ENCODE measurements around the gene FAM222A.

The FAM222A gene

GRCh38 chr12:109763201-109763841 lies 49.7 kb downstream of the FAM222A start:
- TF ChIP-seq EZH2 (IDR thresholded peaks at IDR 0.05), result no peak
- no peak for TF ChIP-seq FOXP2 (optimal IDR thresholded peaks at IDR 0.05; ENCODE audit: control extremely low read depth, extremely low read length, insufficient read depth)
- TF ChIP-seq POLR2AphosphoS5 (IDR thresholded peaks at IDR 0.05; ENCODE audit: borderline replicate concordance, low read depth, low read length), result no peak
- Histone ChIP-seq H3K27ac (no peak overlapping the region), H3K36me3 (ENCODE audit: insufficient read depth, low read length) (no peaks in the 10 kb centered on the region), H3K9me3 (ENCODE audit: low read depth, low read length) (no peaks in the 10 kb centered on the region), H3K4me3 (no peak overlapping the region), H3K9ac (ENCODE audit: insufficient read length) (no peak overlapping the region)
- DNase-seq (ENCODE audit: low read depth, low spot score), result no peak

- TF ChIP-seq FOXP2 (optimal IDR thresholded peaks at IDR 0.05; ENCODE audit: control extremely low read depth, extremely low read length, insufficient read depth) (no peak), EZH2 (IDR thresholded peaks at IDR 0.05) (no peak), POLR2AphosphoS5 (IDR thresholded peaks at IDR 0.05; ENCODE audit: borderline replicate concordance, low read depth, low read length) (no peak)
- H3K9me3 ChIP-seq (ENCODE audit: low read depth, low read length), result no peaks in the 10 kb centered on the region
- H3K9ac ChIP-seq (ENCODE audit: insufficient read length), result no peak overlapping the region
- no peak overlapping the region for H3K4me3 ChIP-seq
- no peaks in the 10 kb centered on the region for H3K36me3 ChIP-seq (ENCODE audit: insufficient read depth, low read length)
- H3K27ac ChIP-seq, result no peak overlapping the region
- no peak for DNase-seq (ENCODE audit: low read depth, low spot score)
Observed at GRCh38 chr12:109764123-109764522, 50.5 kb downstream of the FAM222A start.

- TF ChIP-seq EZH2 (IDR thresholded peaks at IDR 0.05) (no peak), POLR2AphosphoS5 (IDR thresholded peaks at IDR 0.05; ENCODE audit: borderline replicate concordance, low read depth, low read length) (no peak), FOXP2 (optimal IDR thresholded peaks at IDR 0.05; ENCODE audit: control extremely low read depth, extremely low read length, insufficient read depth) (no peak)
- H3K27ac ChIP-seq, result no peak overlapping the region
- no peak overlapping the region for H3K4me3 ChIP-seq
- no peak for DNase-seq (ENCODE audit: low read depth, low spot score)
- H3K9ac ChIP-seq (ENCODE audit: insufficient read length), result no peak overlapping the region
- no peaks in the 10 kb centered on the region for H3K9me3 ChIP-seq (ENCODE audit: low read depth, low read length)
- H3K36me3 ChIP-seq (ENCODE audit: insufficient read depth, low read length), result no peaks in the 10 kb centered on the region
Observed at GRCh38 chr12:109764776-109765445, 51.3 kb downstream of the FAM222A start.

DNA sequence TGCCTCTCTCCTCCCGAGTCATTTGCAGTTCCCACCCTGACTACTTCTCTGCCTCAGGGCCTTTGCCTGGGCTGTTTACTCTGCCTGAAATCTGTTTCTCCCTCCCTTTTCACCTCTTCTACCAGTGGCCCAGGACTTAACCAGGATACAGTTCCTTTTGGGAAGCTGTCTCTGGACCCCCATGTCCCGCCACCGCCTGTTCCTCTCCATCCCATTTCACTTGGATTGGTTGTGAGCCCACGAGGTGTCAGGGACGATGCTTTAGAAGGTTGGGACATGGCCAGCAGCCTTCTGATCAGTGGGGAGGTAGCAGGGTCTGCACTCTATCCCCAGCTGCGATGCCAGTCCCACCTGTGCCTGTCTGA lies 51.8 kb downstream of the FAM222A start:
- TF ChIP-seq EZH2 (IDR thresholded peaks at IDR 0.05), result no peak
- no peak for TF ChIP-seq FOXP2 (optimal IDR thresholded peaks at IDR 0.05; ENCODE audit: control extremely low read depth, extremely low read length, insufficient read depth)
- no peak for TF ChIP-seq POLR2AphosphoS5 (IDR thresholded peaks at IDR 0.05; ENCODE audit: borderline replicate concordance, low read depth, low read length)
- H3K9me3 ChIP-seq (ENCODE audit: low read depth, low read length), result no peaks in the 10 kb centered on the region
- no peak overlapping the region for H3K27ac ChIP-seq
- H3K36me3 ChIP-seq (ENCODE audit: insufficient read depth, low read length), result no peaks in the 10 kb centered on the region
- H3K4me3 ChIP-seq, result no peak overlapping the region
- no peak for DNase-seq (ENCODE audit: low read depth, low spot score)
- no peak overlapping the region for H3K9ac ChIP-seq (ENCODE audit: insufficient read length)

DNA sequence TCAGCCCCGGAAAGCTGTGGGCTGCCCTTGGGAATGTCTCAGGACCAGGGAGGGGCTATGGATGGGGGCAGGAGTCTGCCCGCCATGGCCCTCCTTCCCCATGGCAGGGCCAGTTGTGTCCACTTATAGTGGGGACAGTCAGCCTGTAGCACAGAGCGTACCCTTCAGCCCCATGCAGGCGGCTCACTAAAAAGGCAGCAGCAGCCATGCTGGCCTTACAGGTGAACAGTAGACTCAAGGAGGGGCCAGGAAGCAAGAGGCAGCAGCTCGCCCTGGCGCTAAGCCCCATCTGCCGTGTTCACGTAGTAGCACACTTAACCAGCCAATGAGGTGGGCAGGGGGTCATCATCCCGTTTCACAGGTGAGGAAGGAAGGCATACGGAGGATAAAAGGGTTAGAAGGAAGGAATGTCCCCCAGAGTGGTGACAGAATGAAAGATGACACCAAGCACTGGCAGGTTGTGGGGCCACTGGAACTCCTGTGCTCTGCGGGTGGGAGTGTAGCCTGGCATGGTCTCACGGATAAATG lies 52.7 kb downstream of the FAM222A start:
- Histone ChIP-seq H3K36me3 (ENCODE audit: insufficient read depth, low read length) (no peaks in the 10 kb centered on the region), H3K27ac (no peak overlapping the region), H3K4me3 (no peak overlapping the region), H3K9ac (ENCODE audit: insufficient read length) (no peak overlapping the region), H3K9me3 (ENCODE audit: low read depth, low read length) (no peaks in the 10 kb centered on the region)
- TF ChIP-seq POLR2AphosphoS5 (IDR thresholded peaks at IDR 0.05; ENCODE audit: borderline replicate concordance, low read depth, low read length) (no peak), FOXP2 (optimal IDR thresholded peaks at IDR 0.05; ENCODE audit: control extremely low read depth, extremely low read length, insufficient read depth) (no peak)
- no peak for DNase-seq (ENCODE audit: low read depth, low spot score)

GRCh38 chr12:109767456-109767855 lies 53.8 kb downstream of the FAM222A start:
- no peak for DNase-seq (ENCODE audit: low read depth, low spot score)
- Histone ChIP-seq H3K9me3 (ENCODE audit: low read depth, low read length) (no peaks in the 10 kb centered on the region), H3K4me3 (no peak overlapping the region), H3K27ac (no peak overlapping the region), H3K36me3 (ENCODE audit: insufficient read depth, low read length) (no peaks in the 10 kb centered on the region), H3K9ac (ENCODE audit: insufficient read length) (no peak overlapping the region)
- TF ChIP-seq EZH2 (IDR thresholded peaks at IDR 0.05) (no peak), FOXP2 (optimal IDR thresholded peaks at IDR 0.05; ENCODE audit: control extremely low read depth, extremely low read length, insufficient read depth) (no peak), POLR2AphosphoS5 (IDR thresholded peaks at IDR 0.05; ENCODE audit: borderline replicate concordance, low read depth, low read length) (no peak)

GRCh38 chr12:109767991-109768900 lies 54.6 kb downstream of the FAM222A start:
- no peak for DNase-seq (ENCODE audit: low read depth, low spot score)
- Histone ChIP-seq H3K36me3 (ENCODE audit: insufficient read depth, low read length) (no peaks in the 10 kb centered on the region), H3K9ac (ENCODE audit: insufficient read length) (no peak overlapping the region), H3K9me3 (ENCODE audit: low read depth, low read length) (no peaks in the 10 kb centered on the region), H3K27ac (no peak overlapping the region), H3K4me3 (no peak overlapping the region)
- TF ChIP-seq EZH2 (IDR thresholded peaks at IDR 0.05) (no peak), FOXP2 (optimal IDR thresholded peaks at IDR 0.05; ENCODE audit: control extremely low read depth, extremely low read length, insufficient read depth) (no peak), POLR2AphosphoS5 (IDR thresholded peaks at IDR 0.05; ENCODE audit: borderline replicate concordance, low read depth, low read length) (no peak)
